ENCODE results near the gene TRERF1. TPM values are rescaled to one million over a fixed set of nuclear protein-coding genes. Genes with fewer than 3 reads are reported as not detected.

The TRERF1 gene
- total RNA-seq, 1 experiment from 2014 or later, result 14.5 TPM

GRCh38 chr6:42380228-42380979 lies 71.3 kb downstream of the TRERF1 start:
- H3K27me3 ChIP-seq (ENCODE audit: insufficient read depth, low read depth), result no peaks in the 10 kb centered on the region
- H4K20me1 ChIP-seq (ENCODE audit: insufficient read depth), result no peaks in the 10 kb centered on the region
- DNase-seq, result no peak
- intact Hi-C loops (cut with micrococcal nuclease; ENCODE audit: unreplicated experiment), result no loop called here
- no peaks in the 10 kb centered on the region for H3K9me2 ChIP-seq (ENCODE audit: insufficient read depth)
- TF ChIP-seq CTCF (conservative IDR thresholded peaks at IDR 0.05) (no peak), EZH2 (IDR thresholded peaks at IDR 0.05; ENCODE audit: low read depth) (no peak)
- no peak overlapping the region for H3K4me2 ChIP-seq
- no peak overlapping the region for H3K4me3 ChIP-seq
- BruUV-seq (replicated peaks), result no TSS peak
- H3F3A ChIP-seq (ENCODE audit: insufficient read depth, low read depth), result no peaks in the 10 kb centered on the region
- H3K27ac ChIP-seq, result no peak overlapping the region
- CTCF ChIA-PET, result no interaction called here
- H3K4me1 ChIP-seq (replicated peaks; ENCODE audit: insufficient read depth), result no peaks in the 10 kb centered on the region
- POLR2A ChIA-PET (ENCODE audit: unreplicated experiment), result no interaction called here
- H3K36me3 ChIP-seq (ENCODE audit: low read depth), result no peaks in the 10 kb centered on the region
- no peak overlapping the region for H2AFZ ChIP-seq
- H3K79me2 ChIP-seq (ENCODE audit: low read depth), result no peaks in the 10 kb centered on the region
- no peaks in the 10 kb centered on the region for H3K9me3 ChIP-seq (ENCODE audit: insufficient read depth, low read depth)

- TF ChIP-seq CTCF (conservative IDR thresholded peaks at IDR 0.05) (no peak), EZH2 (IDR thresholded peaks at IDR 0.05; ENCODE audit: low read depth) (no peak)
- H3K79me2 ChIP-seq (ENCODE audit: low read depth), result no peaks in the 10 kb centered on the region
- H3K9me2 ChIP-seq (ENCODE audit: insufficient read depth), result no peaks in the 10 kb centered on the region
- no peak overlapping the region for H2AFZ ChIP-seq
- intact Hi-C loops (cut with micrococcal nuclease; ENCODE audit: unreplicated experiment), result no loop called here
- no peak overlapping the region for H3K4me2 ChIP-seq
- no peaks in the 10 kb centered on the region for H3F3A ChIP-seq (ENCODE audit: insufficient read depth, low read depth)
- no peaks in the 10 kb centered on the region for H3K9me3 ChIP-seq (ENCODE audit: insufficient read depth, low read depth)
- CTCF ChIA-PET, result no interaction called here
- no peak for DNase-seq
- no peaks in the 10 kb centered on the region for H3K36me3 ChIP-seq (ENCODE audit: low read depth)
- BruUV-seq (replicated peaks), result no TSS peak
- H4K20me1 ChIP-seq (ENCODE audit: insufficient read depth), result no peaks in the 10 kb centered on the region
- H3K27me3 ChIP-seq (ENCODE audit: insufficient read depth, low read depth), result no peaks in the 10 kb centered on the region
- POLR2A ChIA-PET (ENCODE audit: unreplicated experiment), result interaction anchor here (0.7 kb wide), 1 partner anchor 1261 kb away, joined by 16 read pairs; no protein-coding TSS in a partner anchor
- no peaks in the 10 kb centered on the region for H3K4me1 ChIP-seq (replicated peaks; ENCODE audit: insufficient read depth)
- no peak overlapping the region for H3K27ac ChIP-seq
- H3K4me3 ChIP-seq, result no peak overlapping the region
Observed at GRCh38 chr6:42378536-42378935, 73.2 kb downstream of the TRERF1 start.

GRCh38 chr6:42378125-42378524 lies 73.6 kb downstream of the TRERF1 start:
- ChIA-PET CTCF (no interaction called here), POLR2A (ENCODE audit: unreplicated experiment) (interaction anchor here (0.7 kb wide), 1 partner anchor 1261 kb away, joined by 16 read pairs; no protein-coding TSS in a partner anchor)
- intact Hi-C loops (cut with micrococcal nuclease; ENCODE audit: unreplicated experiment), result no loop called here
- Histone ChIP-seq H3K27ac (no peak overlapping the region), H3K9me2 (ENCODE audit: insufficient read depth) (no peaks in the 10 kb centered on the region), H3K4me1 (replicated peaks; ENCODE audit: insufficient read depth) (no peaks in the 10 kb centered on the region), H3K4me2 (no peak overlapping the region), H3F3A (ENCODE audit: insufficient read depth, low read depth) (no peaks in the 10 kb centered on the region), H3K36me3 (ENCODE audit: low read depth) (no peaks in the 10 kb centered on the region), H4K20me1 (ENCODE audit: insufficient read depth) (no peaks in the 10 kb centered on the region), H3K4me3 (no peak overlapping the region), H3K9me3 (ENCODE audit: insufficient read depth, low read depth) (no peaks in the 10 kb centered on the region), H3K27me3 (ENCODE audit: insufficient read depth, low read depth) (no peaks in the 10 kb centered on the region), H2AFZ (no peak overlapping the region), H3K79me2 (ENCODE audit: low read depth) (no peaks in the 10 kb centered on the region)
- no peak for DNase-seq
- no TSS peak for BruUV-seq (replicated peaks)
- no peak for TF ChIP-seq EZH2 (IDR thresholded peaks at IDR 0.05; ENCODE audit: low read depth)
- TF ChIP-seq CTCF (conservative IDR thresholded peaks at IDR 0.05), result no peak
